Glutamatergic neuron (in vitro differentiated cells): Measurements from ENCODE around the gene ZFR2. TPM values are rescaled to one million over a fixed set of nuclear protein-coding genes. Genes with fewer than 3 reads are reported as not detected.

Experiments
- DNase-seq: peaks from one replicate; pipeline ENCODE4 v3.0.0; 2022
- H3K27ac Mint-ChIP-seq: one replicate; pipeline ENCODE4 v1.8.0; 2020; ENCODE audit warnings: mild to moderate bottlenecking, mixed read lengths, inconsistent platforms; ENCODE audit not compliant: unreplicated experiment
- H3K27me3 Mint-ChIP-seq: one replicate; pipeline ENCODE4 v1.8.0; 2020; ENCODE audit warnings: mild to moderate bottlenecking, moderate library complexity, mixed read lengths, inconsistent platforms; ENCODE audit not compliant: unreplicated experiment
- H3K36me3 Mint-ChIP-seq: one replicate; pipeline ENCODE4 v1.8.0; 2020; ENCODE audit warnings: mild to moderate bottlenecking, mixed read lengths, inconsistent platforms; ENCODE audit not compliant: unreplicated experiment
- H3K4me1 Mint-ChIP-seq: one replicate; pipeline ENCODE4 v1.8.0; 2020; ENCODE audit warnings: mild to moderate bottlenecking, low read depth, mixed read lengths, inconsistent platforms; ENCODE audit not compliant: unreplicated experiment
- H3K4me3 Mint-ChIP-seq: one replicate; pipeline ENCODE4 v1.8.0; 2020; ENCODE audit warnings: mild to moderate bottlenecking, mixed read lengths, inconsistent platforms; ENCODE audit not compliant: unreplicated experiment
- H3K9me3 Mint-ChIP-seq: one replicate; pipeline ENCODE4 v1.8.0; 2020; ENCODE audit warnings: mild to moderate bottlenecking, moderate library complexity, mixed read lengths, inconsistent platforms; ENCODE audit not compliant: unreplicated experiment
- total RNA-seq: library from RNA; stranded (reverse); fragmentation: NEBNext Ultra II Directional; extraction: Animal tissue kit (Norgen Biotek cat#: 25700); gene quantifications from one replicate; pipeline ENCODE4 v1.2.1, GENCODE V29; 2021; ENCODE audit not compliant: unreplicated experiment
- TF ChIP-seq, protein P1 (sequence below): fragments of 200-600 bp; sonication (generic); IDR thresholded peaks from one replicate; pipeline ENCODE4 v1.5.0; 2021; ENCODE audit not compliant: partially characterized antibody, unreplicated experiment

ZFR2 gene
- total RNA-seq, 1 donor from 2014 or later = 8.9 TPM

DNA sequence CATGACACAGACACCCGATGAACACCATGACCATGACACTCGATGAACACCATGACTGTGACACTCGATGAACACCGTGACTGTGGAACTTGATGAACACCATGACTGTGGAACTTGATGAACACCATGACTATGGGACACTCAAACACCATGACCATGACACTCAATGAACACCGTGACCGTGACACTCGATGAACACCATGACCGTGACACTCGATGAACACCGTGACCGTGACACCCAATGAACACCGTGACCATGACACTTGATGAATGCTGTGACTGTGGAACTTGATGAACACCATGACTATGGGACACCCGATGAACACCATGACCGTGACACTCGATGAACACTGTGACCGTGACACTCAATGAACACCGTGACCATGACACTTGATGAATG is 31.5 kb downstream of the ZFR2 start:
- H3K4me1 Mint-ChIP-seq = peaks cover 6% of the 10 kb centered on the region
- H3K36me3 Mint-ChIP-seq = no peaks in the 10 kb centered on the region
- H3K9me3 Mint-ChIP-seq = peaks cover 2% of the 10 kb centered on the region
- DNase-seq = no peak
- H3K27ac Mint-ChIP-seq = no peak overlapping the region
- H3K27me3 Mint-ChIP-seq = peaks cover 2% of the 10 kb centered on the region
- H3K4me3 Mint-ChIP-seq = no peak overlapping the region
- TF ChIP-seq, protein P1, sequence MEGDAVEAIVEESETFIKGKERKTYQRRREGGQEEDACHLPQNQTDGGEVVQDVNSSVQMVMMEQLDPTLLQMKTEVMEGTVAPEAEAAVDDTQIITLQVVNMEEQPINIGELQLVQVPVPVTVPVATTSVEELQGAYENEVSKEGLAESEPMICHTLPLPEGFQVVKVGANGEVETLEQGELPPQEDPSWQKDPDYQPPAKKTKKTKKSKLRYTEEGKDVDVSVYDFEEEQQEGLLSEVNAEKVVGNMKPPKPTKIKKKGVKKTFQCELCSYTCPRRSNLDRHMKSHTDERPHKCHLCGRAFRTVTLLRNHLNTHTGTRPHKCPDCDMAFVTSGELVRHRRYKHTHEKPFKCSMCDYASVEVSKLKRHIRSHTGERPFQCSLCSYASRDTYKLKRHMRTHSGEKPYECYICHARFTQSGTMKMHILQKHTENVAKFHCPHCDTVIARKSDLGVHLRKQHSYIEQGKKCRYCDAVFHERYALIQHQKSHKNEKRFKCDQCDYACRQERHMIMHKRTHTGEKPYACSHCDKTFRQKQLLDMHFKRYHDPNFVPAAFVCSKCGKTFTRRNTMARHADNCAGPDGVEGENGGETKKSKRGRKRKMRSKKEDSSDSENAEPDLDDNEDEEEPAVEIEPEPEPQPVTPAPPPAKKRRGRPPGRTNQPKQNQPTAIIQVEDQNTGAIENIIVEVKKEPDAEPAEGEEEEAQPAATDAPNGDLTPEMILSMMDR = no peak

DNA sequence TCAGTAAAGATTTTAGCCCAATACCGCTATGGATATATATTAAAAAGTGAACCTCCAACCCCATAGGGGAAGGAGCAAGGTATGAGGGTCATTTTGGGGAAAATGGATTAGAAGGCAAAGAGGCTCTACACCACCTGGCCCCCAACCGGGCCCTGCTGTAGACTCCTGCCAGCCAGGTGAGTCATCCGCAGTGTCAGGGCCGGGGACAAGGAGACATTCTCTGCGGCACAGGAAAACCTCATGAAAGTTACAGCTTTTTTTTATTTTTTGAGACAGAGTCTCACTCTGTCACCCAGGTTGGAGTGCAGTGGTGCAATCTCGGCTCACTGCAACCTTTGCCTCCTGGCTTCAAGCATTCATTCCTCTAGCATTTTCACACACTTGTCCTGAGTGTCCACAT is 32.0 kb downstream of the ZFR2 start:
- H3K36me3 Mint-ChIP-seq = no peaks in the 10 kb centered on the region
- TF ChIP-seq, protein P1 = no peak
- peaks cover 6% of the 10 kb centered on the region for H3K4me1 Mint-ChIP-seq
- no peak overlapping the region for H3K27ac Mint-ChIP-seq
- peaks cover 2% of the 10 kb centered on the region for H3K27me3 Mint-ChIP-seq
- no peak for DNase-seq
- peaks cover 2% of the 10 kb centered on the region for H3K9me3 Mint-ChIP-seq
- H3K4me3 Mint-ChIP-seq = no peak overlapping the region

GRCh38 chr19:3835055-3835435 is 33.8 kb downstream of the ZFR2 start:
- H3K27ac Mint-ChIP-seq = no peak overlapping the region
- no peaks in the 10 kb centered on the region for H3K36me3 Mint-ChIP-seq
- peaks cover 2% of the 10 kb centered on the region for H3K27me3 Mint-ChIP-seq
- no peak for DNase-seq
- peaks cover 16% of the 10 kb centered on the region for H3K4me1 Mint-ChIP-seq
- TF ChIP-seq, protein P1 = no peak
- no peak overlapping the region for H3K4me3 Mint-ChIP-seq
- peaks cover 2% of the 10 kb centered on the region for H3K9me3 Mint-ChIP-seq

- H3K36me3 Mint-ChIP-seq = no peaks in the 10 kb centered on the region
- H3K9me3 Mint-ChIP-seq = peaks cover 2% of the 10 kb centered on the region
- TF ChIP-seq, protein P1 = no peak
- peaks cover 2% of the 10 kb centered on the region for H3K27me3 Mint-ChIP-seq
- peaks cover 13% of the 10 kb centered on the region for H3K4me1 Mint-ChIP-seq
- no peak overlapping the region for H3K4me3 Mint-ChIP-seq
- no peak overlapping the region for H3K27ac Mint-ChIP-seq
- no peak for DNase-seq
These were observed 34.3 kb downstream of the ZFR2 start for GRCh38 chr19:3834349-3835054.

DNA sequence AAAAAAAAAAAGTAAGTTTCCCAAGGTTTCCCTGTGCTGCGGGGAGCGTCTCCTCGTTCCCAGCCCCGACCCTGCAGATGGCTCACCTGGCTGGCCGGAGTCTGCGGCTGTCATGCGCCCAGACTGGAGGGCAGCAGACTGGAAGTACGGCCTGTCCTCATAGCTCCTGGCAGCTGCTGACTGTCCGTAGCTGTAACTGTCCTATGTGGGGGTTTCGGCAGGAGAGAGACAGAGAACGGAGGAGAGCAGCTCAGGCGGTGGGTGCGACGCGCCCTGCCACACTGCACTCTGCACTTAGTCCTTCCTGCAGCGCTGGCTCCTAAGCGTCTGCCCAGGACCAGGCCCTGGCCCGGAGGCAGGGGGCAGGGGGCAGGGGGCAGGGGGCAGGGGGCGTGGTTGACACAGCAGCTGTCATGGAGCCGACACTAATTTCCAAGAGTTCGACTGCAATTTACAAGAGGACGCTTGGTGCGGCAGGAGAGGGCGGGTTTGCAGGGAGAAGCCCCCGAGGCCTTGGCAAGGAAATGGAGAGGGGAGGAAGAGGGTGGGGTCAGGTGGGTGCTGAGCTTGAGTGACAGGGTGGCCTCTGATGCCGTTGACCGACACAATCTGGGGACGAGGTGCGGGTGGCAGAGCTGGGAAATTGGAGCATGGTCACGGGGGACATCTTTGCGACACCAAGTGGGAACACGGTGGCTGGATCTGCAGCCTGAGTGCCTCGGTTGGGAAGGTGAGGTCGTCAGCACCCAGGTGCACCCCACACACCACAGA is 35.1 kb downstream of the ZFR2 start:
- no peak overlapping the region for H3K4me3 Mint-ChIP-seq
- no peaks in the 10 kb centered on the region for H3K36me3 Mint-ChIP-seq
- H3K9me3 Mint-ChIP-seq = peaks cover 2% of the 10 kb centered on the region
- TF ChIP-seq, protein P1 = no peak
- peaks cover 12% of the 10 kb centered on the region for H3K4me1 Mint-ChIP-seq
- peaks cover 2% of the 10 kb centered on the region for H3K27me3 Mint-ChIP-seq
- no peak for DNase-seq
- H3K27ac Mint-ChIP-seq = peak overlapping the region; percentile 28
